Amniotic epithelial cell (primary cell): Measurements from ENCODE around the gene CACNA1C.

ENCODE experiments used
- DNase-seq: peaks from one replicate; pipeline ENCODE4 v3.0.0-alpha.2; 2010; ENCODE audit warnings: low read depth

Gene CACNA1C

GRCh38 chr12:2745655-2746054 is 692.9 kb downstream of the CACNA1C start:
- no peak for DNase-seq
